Measurements from ENCODE around the gene SMURF1.

Gene SMURF1

DNA sequence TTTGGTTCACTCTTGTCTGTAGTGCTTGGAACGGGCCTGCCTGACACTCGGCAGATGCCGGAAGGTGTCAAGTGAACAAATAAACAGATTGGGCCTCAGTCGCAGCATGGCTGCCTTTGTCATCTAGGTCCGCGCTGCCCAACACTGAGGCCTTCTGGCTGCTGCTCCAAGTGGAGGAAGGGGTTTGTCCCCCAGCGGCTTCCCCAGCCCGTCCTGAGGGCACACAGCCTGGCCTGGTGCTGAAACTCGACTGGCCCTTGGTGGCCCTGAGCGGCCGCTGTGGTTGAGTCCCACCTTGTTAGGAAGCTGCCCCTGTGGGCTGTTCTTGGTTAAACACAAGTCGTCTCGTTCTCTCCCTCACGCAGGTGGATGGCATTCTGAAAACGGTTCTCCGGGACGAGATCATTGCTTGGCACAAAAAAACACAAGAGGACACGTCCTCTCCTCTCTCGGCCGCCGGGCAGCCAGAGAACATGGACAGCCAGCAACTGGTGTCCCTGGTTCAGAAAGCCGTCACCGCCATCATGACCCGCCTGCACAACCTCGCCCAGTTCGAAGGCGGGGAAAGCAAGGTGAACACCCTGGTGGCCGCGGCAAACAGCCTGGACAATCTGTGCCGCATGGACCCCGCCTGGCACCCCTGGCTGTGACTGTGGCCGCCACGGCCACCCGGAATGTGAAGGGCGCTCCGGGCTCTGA is 132.1 kb downstream of the SMURF1 start:
- no peak for DNase-seq (ENCODE audit: low read depth, low spot score)
- no peak overlapping the region for H3K27ac ChIP-seq

DNA sequence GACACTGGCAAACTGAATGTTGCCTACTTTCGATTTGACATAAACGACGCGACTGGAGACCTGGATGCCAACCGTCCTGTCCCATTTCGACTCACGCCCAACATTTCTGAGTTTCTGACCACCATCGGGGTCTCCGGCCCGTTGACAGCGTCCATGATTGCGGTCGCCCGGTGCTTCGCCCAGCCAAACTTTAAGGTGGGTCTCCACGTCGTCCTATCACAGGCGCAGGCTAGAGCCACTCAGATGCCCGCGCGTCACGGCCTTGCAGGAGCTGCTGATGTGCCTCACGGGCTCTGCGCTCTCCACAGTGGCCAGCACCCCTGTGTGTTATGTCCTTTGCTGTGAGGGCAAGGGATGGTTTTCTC is 132.6 kb downstream of the SMURF1 start:
- DNase-seq (ENCODE audit: low read depth, low spot score): no peak
- no peak overlapping the region for H3K27ac ChIP-seq

DNA sequence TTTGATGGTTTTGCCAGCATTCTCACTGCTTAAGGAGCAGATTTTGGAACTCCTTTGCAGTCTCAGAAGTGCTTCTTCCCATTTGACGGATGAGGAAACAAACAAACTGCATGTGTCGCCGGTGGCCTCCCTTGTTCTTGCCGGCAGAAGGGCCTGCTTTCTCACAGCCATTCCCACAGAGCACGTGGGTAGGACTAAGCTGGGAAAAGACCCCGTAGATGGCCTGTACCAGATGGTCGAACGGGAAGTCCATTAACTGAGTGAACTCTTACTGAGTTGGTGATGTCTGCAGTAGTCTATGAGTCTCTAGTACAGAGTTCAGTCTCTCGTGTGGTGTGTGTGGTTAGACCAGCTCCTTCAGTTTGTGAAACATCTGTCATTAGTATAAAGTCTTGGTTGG is 133.6 kb downstream of the SMURF1 start:
- DNase-seq (ENCODE audit: low read depth, low spot score): no peak
- H3K27ac ChIP-seq: no peak overlapping the region

DNA sequence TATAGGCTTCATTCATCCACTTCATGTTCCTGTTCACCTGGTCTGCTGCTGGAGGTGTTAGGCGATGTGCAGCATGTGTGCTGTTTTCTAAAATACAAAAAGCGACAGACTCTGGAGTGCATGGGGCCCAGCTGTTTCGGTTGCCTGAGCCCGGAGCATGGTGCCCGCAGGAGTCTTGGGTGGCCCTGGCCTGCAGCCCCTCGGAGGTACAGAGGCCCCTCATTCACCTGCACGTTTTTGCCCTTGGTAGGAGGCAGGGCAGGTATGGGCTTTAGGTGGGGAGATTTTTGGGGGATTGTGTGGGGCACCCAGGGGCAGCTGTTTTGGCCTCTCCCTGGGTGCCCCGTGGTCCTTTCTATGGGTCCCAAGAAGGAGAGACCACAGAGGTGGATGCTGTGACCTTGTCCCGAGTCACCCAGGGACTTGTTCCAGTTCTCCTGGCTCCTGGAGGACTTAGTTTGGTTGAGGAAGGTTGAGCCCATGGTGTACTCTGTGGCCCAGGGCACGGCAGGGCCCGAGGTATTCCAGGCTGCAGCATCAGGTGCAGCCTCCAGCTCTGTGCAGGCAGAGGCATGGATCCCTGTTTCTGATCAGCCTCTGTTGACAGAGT is 134.9 kb downstream of the SMURF1 start:
- H3K27ac ChIP-seq: no peak overlapping the region
- DNase-seq (ENCODE audit: low read depth, low spot score): no peak

DNA sequence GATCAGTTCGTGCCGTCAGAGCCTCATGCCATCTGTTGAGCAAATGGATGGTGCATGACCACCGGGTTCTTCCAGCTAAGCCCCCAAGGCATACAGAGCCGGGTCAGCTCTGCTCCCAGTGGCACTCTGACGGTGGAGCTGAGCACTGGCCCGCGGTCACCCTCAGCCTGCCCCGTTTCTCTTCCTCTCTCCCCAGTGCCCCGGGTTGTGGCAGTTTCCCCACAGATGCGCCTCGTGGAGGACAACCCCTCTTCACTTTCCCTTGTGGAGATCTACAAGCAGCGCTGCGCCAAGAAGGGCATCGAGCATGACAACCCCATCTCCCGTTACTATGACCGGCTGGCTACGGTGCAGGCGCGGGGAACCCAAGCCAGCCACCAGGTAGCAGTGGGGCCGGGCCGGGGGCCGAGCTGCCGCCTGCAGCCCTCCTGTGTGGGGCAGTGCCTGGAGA is 135.7 kb downstream of the SMURF1 start:
- H3K27ac ChIP-seq: no peak overlapping the region
- no peak for DNase-seq (ENCODE audit: low read depth, low spot score)

DNA sequence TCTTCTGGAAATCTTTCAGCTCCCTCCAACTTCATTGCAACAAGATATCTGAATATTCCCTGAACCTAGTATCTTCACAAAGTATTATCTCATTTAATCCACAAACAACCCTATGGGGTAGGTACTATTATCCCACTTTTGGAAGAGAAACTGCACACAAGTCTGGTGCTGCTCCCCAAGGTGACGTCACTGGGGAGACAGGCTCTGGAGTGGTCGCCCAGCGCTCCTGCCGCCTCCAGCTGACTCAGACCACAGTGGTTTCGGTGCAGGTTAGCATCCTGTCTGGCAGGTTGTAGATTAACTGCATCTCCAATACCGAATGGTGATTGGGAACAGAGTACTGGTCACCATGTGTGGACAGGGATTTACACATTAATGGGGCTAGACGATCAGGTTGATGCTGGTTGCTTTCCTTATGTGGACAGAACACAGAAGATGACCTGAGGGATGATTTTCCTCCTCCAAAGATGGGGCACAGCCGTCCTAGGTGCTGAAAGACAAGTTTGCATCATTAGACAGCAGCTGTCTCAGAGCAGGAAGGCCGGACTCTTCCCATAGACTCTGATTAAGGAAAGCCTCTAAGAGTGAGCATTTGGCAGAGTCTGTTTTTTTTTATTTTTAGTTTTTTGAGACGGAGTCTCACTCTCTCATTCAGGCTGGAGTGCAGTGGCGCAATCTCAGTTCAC is 137.0 kb downstream of the SMURF1 start:
- no peak for DNase-seq (ENCODE audit: low read depth, low spot score)

DNA sequence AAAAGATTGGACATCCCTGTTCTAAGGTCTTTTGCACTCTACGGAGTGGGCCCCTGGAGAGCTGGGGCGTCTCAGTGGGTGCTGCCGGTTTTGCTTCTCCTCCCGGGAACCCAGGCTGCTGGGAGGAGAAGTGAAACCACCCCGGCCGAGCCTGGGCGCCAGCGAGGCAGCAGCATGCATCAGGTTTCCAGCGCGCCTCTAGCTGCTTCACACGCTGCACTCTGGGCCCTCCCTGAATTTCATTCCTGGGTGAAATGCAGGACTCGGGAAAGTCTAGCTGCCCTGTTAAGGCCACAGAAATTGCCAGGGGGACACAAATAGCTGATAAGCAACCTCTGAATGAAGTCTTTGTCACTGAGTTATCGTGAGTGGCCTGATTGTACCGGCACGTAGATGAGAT is 138.1 kb downstream of the SMURF1 start:
- no peak overlapping the region for H3K27ac ChIP-seq
- no peak for DNase-seq (ENCODE audit: low read depth, low spot score)

More for the DNA sequence above, 137.0 kb downstream of the SMURF1 start:
- no peak overlapping the region for H3K27ac ChIP-seq

DNA sequence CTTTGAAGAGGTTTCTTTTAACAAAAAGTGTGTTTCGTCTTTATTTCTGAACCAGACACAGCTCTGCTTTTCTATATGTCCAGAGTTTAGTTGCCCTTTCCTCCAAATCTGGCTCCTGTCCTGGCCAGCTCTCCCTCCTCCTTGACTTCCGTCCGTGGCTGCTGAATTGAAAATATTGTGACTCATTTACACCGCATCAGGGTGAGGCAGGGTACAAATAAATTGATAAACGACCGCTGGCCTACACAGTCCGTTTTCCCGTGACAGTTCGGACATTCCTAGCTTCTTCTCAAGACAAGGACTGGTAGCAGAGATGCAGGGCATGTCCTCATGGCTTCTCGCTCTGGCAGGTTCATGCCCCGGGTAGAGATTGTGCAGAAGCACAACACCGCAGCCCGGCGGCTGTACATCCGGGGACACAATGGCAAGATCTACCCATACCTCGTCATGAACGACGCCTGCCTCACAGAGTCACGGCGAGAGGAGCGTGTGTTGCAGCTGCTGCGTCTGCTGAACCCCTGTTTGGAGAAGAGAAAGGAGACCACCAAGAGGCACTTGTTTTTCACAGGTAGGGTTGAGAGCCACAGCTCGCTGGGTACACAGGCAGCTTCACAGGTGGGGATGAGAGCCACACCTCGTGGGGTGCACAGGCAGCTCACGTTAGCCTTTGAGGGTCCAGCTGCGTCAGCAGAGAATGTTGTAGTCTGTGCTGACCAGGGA is 139.0 kb downstream of the SMURF1 start:
- H3K27ac ChIP-seq: no peak overlapping the region
- DNase-seq (ENCODE audit: low read depth, low spot score): no peak

DNA sequence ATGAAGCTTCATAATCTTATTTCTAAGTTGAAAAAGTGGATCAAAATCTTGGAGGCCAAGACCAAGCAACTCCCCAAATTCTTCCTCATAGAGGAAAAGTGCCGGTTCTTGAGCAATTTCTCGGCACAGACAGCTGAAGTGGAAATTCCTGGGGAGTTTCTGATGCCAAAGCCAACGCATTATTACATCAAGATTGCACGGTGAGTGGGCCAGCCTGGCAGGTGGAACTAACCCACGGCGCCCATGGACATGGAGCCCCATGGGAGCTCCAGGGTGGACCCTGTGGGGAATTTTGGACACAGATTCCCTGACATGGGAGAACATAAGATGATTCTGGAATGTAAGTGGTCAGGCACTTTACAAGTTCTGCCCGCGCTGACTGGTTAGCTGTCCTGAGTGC is 139.7 kb downstream of the SMURF1 start:
- DNase-seq (ENCODE audit: low read depth, low spot score): no peak
- H3K27ac ChIP-seq: no peak overlapping the region

DNA sequence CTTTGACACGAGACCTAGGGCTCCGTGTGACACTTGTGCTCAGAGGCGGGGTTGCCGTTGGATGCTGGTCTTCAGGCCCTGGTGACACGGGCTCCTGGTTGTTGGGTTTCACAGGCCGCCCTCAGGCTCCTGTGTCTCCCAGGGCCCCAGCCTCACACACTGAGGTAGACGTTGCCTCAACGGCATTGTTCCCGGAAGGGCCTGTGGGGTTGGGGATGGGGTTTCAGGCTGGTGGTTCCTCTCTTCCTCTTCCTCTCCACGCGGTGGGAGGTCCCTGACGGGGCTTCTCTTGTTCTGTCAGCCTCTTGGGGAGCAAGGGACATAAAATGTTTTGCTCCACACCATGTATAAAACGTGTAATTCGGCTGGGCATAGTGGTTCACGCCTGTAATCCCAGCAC is 140.5 kb downstream of the SMURF1 start:
- no peak overlapping the region for H3K27ac ChIP-seq
- no peak for DNase-seq (ENCODE audit: low read depth, low spot score)

DNA sequence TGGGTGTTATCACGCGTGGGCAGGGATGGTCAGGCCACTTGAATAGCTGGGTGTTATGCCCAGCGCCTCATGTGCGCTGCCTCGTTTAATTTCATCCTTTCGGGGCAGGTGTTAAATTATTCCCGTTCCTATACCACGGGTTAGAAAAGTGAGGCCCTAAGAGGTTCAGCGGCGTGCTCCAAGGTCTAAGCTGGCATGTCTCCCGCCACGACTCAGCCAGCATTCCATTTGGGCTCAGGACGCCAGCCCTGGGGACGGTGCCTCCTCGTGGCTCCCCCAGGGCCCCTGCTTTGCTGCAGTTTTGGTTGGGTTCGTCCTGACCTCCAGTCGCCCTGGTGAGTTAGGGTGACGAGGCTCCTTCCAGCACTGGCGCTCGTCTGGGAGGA is 141.1 kb downstream of the SMURF1 start:
- no peak overlapping the region for H3K27ac ChIP-seq
- no peak for DNase-seq (ENCODE audit: low read depth, low spot score)

DNA sequence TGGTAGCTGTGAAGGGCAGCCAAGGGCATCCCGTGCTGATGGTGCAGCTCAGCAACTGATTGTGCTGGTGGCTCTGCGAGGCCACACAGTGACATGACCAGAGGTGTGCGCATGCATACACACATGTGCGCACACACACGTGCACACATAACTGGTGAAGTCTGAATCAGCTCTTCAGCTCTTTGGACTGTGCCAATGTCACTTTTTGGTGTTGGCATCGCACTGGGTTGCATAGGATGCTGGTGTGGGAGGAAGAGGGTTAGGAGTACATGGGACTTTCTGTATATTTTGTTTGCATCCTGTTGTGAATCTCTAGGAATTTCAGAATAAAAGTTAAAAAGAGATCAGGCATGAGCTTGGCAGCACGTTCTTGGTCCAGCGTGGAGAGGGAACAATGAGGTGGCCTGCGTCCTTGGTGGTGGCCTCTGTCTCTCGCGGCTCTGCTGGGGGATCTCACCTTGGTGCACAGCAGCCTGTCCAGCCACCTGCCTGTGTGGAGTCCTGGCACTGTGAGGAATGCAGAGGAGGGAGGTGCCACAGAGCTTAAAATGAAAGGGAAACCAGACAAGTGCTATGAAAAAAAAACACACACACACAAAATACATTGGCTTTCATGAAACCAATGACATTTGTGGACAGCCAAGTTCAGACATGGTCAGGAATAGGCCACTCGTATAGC is 141.6 kb downstream of the SMURF1 start:
- no peak for DNase-seq (ENCODE audit: low read depth, low spot score)
- H3K27ac ChIP-seq: no peak overlapping the region

DNA sequence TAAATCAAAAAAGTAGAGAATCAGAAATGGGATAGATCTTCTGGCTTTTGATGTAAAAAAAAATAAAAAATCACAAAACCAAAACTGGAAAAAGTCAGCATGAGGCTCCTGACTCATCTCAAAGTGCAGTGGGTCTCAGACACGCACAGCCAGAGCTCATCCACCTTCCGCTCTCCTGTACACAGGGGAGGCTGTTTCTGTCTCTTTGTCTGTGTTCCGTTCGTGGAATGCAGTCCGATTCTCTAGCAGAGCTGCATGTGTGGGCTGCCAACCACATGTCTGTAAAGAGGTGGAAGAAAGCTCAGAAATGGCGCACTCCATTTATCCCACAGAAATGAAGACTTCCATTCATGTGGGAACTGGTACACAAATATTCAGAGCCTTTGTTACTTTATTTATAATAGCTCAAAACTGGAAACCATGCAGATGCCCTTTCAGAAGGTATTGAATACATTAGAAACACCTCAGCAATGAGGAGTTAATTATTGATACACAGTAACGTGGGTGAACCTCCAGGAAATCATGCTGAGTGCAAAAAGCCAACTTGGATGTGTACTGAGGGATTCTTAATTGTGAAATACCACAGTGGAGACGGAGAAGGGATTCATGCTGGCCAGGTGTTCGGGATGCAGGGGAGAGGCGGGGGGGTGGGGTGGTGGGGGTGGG is 142.3 kb downstream of the SMURF1 start:
- H3K27ac ChIP-seq: no peak overlapping the region
- no peak for DNase-seq (ENCODE audit: low read depth, low spot score)

DNA sequence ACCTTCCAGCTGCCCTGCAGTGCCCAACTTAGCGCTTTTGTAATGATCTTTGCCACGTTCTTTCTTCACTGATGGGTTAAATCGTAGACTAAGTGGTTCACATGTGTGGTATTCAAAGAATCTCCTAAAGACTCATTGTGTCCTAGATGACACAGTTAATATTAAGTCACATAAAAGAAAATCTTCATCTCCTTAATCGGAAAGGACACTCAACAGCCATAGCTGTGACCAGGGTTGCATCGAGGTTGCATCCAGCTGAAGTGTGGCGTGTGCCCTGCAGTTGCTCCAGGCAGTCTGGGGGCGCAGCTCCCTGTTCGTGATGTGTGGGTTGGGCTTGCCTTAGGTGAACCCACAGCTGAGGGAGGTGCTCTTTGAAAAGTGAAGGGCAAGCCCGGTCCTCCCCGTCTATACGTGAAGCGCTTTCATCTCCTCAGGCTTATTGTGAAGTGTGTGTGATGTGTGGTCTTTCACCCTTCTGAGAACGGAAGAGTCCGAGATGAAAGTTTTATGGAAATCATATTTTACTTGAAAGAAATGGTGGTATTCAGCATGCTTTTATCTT is 142.9 kb downstream of the SMURF1 start:
- H3K27ac ChIP-seq: no peak overlapping the region

DNA sequence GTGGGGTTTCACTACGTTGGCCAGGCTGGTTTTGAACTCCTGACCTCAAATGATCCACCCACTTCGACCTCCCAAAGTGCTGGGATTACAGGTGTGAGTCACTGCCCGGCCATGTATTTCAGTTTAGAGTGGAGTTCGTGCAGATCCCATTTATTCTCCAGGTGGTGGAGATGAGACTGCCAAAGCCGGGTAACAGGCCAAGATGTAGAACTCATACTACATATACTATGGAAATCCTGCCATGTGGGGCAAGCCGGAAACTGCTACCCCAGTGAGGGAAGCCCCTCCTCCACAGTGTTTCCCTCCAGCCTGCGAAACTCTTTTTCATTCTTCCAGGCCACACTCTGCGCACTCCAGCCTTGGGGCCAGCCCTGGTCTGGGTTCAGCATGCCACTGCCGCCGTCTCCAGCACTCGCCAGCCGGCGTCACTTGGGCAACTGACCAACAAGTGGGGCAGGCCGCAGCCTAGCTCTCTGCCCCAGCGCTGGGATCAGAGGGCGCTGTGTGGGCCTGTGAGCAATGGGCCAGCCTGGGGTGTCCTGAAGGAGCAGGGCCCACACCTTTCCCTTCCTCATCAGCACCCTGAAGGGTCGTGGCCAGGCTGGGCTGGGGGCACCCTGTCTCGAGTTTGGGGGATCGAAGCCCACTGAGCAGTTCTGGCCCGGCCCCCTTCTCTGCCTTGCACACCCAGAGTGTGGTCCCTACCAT is 143.6 kb downstream of the SMURF1 start:
- DNase-seq (ENCODE audit: low read depth, low spot score): no peak
- H3K27ac ChIP-seq: no peak overlapping the region

More for the DNA sequence above, 142.9 kb downstream of the SMURF1 start:
- no peak for DNase-seq (ENCODE audit: low read depth, low spot score)

DNA sequence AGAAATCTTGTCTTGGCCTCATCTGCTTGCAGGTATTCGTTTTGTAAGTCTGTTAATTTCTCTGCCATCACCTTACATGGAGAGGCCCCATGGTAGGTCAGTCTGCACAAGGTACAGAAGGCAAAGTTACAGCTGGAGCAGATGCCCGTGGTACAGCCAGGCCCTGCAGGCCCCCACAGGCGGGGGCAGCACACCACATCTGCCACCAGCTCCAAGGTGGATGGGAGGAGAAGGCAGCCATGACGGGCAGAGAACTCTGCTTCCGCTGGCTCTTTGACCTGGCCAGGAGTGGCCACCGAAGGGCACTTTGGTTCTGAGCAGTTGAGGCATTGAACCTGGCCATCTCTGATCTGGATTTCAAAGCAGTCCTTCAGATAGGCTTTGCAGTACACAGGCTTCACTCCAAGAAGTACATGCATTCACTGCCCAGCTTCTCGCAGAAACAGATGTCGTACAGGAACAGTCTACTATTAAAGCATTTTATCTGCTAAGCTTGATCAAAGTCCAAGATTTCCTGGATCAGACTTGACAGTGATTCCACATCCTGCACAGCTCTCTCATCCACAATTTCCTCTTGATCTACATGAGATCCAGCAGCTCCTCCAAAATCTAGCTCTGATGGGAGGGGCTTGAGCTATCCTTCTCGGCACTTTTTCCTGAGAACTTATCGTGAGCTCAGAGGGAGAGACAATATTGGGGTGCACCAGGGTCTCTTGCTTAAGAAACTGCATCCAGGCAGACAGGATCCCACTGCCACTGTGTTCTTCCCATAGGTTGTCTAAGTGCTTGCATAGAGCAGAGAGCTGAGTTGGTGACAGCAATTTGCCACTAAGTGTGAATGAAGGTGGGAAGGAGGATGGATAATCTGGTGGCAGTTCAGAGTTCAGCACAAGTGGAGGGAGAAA is 144.8 kb downstream of the SMURF1 start:
- no peak for DNase-seq (ENCODE audit: low read depth, low spot score)
- H3K27ac ChIP-seq: no peak overlapping the region

DNA sequence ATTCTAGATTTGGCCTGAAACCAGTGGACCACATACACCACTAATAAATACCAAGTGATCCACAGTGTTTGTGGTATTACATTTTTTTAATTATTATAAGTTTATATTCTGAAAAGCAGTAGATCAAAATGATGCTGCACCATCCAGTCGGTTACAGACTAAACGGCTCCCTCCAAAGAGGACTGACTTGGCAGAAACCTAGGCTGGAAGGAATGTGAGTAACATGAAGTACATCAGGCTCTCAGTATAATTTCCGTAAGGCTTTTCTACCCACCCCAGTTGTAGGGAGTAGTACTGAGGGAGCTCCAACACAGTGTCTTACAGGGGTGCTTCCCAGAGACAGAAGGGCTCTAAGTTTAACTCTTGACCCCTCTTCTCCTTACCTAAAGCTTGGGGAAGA is 146.1 kb downstream of the SMURF1 start:
- H3K27ac ChIP-seq: no peak overlapping the region
- DNase-seq (ENCODE audit: low read depth, low spot score): no peak

DNA sequence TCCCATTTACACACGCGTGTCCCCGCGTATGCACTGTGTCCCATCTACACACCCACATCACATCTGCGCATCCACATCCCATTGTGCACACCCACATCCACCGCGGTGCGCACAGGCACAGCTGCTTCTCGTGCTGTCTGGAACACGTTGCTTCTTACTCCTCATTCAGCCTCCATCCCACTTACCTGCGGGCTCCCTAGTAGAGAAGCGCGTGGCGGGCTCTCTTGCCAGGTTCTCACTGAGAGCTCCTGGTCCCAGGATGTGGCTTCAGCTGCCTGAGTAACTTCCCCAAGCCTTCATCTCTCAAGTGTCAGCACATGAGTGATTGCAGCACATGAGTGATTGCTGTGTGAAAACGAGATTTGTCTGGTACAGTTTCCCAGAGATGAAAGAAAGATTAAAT is 147.8 kb downstream of the SMURF1 start:
- H3K27ac ChIP-seq: no peak overlapping the region
- no peak for DNase-seq (ENCODE audit: low read depth, low spot score)

Measured in epithelial cell of prostate (primary cell).